GM21367 (cell line): ENCODE data around the gene SEMA4B.
"Not testable (repeated sequence)": the region's sequence is repeated elsewhere in the genome, so short reads cannot be mapped to it uniquely, and the experiment has no call there.

Source experiments
- ATAC-seq: cut with Tn5 transposase; IDR thresholded peaks from one replicate; pipeline ENCODE4 v1.9.1; 2021; ENCODE audit not compliant: unreplicated experiment

Gene SEMA4B, protein sequence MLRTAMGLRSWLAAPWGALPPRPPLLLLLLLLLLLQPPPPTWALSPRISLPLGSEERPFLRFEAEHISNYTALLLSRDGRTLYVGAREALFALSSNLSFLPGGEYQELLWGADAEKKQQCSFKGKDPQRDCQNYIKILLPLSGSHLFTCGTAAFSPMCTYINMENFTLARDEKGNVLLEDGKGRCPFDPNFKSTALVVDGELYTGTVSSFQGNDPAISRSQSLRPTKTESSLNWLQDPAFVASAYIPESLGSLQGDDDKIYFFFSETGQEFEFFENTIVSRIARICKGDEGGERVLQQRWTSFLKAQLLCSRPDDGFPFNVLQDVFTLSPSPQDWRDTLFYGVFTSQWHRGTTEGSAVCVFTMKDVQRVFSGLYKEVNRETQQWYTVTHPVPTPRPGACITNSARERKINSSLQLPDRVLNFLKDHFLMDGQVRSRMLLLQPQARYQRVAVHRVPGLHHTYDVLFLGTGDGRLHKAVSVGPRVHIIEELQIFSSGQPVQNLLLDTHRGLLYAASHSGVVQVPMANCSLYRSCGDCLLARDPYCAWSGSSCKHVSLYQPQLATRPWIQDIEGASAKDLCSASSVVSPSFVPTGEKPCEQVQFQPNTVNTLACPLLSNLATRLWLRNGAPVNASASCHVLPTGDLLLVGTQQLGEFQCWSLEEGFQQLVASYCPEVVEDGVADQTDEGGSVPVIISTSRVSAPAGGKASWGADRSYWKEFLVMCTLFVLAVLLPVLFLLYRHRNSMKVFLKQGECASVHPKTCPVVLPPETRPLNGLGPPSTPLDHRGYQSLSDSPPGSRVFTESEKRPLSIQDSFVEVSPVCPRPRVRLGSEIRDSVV

DNA sequence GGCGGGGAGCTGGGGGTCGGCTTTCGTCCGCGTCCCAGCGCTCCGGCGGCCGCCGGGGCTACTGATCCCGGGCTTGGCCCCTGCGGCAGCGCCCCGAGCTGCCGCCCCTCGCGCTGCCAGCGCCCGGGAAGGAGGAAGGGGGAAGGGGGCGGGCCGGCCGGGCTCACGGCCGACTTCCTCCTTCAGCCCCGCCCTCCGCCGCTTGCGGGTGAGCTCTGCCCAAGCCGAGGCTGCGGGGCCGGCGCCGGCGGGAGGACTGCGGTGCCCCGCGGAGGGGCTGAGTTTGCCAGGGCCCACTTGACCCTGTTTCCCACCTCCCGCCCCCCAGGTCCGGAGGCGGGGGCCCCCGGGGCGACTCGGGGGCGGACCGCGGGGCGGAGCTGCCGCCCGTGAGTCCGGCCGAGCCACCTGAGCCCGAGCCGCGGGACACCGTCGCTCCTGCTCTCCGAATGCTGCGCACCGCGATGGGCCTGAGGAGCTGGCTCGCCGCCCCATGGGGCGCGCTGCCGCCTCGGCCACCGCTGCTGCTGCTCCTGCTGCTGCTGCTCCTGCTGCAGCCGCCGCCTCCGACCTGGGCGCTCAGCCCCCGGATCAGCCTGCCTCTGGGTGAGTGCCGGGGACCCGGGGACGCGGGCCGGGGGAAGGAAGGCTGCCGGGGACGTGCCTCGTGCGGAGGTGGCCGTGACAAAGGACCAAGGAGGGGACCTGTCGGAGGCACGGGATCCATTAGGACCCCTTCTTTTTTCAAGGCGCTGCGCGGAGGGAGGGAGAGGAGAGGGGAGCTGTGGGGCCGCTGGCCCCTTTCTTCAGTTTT is at the start of gene SEMA4B:
Gene SEMA4B (plus strand): TSS at position 201 of the 814 bp plus-strand sequence. CDS start 249 bp downstream, at position 450.
- ATAC-seq = peak; percentile 62

DNA sequence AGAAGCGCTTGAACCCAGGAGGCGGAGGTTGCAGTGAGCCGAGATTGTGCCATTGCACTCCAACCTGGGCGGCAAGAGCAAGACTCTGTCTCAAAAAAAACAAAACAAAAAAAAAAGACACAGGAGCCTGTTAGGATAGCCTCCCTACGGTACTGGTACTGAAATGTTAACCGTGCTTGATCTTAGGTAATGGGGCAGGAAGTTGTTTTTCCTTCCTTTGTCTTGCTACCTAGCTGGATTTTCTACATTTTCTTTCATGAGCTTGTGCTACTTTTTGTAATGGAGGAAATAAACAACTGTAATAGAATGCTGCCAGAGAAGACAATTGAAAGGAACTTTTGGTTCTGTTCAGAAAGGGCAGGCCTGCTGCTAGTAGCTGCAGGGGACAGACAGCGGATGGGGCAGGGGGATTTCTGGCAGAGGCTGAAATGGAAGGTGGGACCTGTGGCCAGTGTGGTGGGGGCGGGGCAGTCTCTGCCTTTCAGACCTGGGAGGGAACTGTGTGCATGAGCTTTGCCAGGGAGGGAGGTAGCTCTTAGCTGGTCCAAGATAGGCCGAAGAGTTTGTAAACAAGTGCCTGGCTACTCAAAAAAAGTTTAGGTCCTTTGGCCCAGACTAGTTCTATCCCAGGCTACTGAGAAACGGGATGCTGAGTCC is 49.0 kb upstream of the SEMA4B start:
- no peak for ATAC-seq

DNA sequence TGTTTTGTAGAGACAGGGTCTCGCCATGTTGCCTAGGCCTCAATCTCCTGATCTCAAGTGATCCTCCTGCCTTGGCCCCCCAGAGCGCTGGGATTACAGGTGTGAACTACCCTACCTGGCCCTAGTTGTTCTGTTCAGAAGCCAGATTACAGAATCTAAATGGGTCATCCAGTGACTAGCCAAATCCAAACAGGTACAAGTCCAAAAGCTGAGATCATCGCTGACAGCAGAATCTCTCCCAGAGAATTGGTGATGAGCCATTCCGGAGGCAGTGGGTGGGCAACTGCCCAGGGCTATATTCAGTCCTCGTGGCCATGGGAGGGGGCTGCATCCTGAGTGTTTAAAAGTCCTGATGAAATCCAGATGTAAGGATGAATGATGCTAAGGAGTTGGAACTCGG is 47.5 kb upstream of the SEMA4B start:
- ATAC-seq = no peak

DNA sequence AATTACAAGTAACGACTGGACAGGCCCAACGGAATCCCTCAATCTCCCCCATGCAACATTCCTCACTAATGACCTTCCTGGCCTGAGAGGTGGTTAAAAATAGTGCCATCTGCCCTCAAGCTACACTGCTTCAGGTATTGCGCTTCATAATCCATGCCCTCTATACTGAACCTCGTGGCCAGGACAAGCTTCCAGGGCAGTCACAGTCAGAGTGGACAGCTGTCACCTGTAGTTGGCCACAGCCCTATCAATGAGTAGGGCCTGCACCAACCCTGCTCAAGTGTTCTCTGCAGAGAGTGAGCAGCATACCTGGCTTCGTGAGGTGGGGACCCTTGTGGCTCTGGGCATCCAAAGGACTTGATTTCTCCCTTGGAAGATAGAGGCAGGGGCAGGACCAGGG is 46.9 kb upstream of the SEMA4B start:
- no peak for ATAC-seq

DNA sequence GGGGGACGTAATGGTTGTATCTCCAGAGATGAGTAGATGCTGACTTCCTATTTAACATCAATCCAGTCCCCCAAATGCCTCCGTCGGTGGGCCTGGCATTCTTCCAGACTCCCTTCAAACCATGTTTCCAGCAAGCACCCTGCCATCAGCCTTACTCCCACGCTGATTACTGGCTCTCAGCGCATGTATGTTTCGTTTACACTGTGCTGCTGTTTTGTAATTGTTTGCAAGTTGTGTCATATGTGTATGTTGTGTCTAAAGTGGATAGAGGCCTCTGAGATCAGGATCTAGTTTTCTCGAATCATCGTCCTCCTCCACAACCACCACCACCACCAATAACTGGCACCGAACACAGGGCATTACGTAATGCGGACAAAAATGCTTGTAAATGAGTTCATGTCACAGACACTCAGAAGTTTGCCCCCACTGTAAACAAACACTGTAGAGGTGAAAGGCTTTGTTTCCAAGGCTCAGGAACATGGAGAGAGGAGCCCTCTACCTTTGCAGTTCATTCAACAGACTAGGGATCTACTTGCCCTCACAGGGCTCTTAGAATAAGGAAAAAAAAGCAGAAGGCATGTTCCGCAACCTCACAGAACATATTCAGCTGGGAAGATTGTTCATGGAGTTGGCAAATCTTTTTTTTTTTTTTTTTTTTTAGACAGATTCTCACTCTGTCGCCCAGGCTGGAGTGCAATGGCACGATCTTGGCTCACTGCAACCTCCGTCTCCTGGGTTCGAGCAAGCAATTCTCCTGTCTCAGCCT is 46.1 kb upstream of the SEMA4B start:
- no peak for ATAC-seq

DNA sequence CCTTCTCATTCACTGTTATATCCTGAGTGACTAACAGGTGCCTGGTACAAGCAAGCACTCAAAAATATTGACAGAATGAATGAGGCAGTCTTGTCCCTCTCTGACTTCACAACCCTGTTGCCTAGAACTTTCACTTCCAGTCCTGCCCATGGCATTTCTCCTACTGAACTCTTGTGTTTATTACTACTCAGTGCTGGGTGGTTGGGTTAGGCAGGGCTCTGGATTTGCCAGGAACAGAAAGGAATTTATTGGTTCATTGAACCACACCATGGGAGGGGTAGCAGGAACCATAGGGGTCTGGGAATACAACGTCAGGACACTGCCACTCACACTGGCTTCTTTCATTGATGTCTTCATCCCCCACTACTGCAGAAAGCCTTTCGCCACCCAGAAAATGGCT is 41.9 kb upstream of the SEMA4B start:
- ATAC-seq = no peak

DNA sequence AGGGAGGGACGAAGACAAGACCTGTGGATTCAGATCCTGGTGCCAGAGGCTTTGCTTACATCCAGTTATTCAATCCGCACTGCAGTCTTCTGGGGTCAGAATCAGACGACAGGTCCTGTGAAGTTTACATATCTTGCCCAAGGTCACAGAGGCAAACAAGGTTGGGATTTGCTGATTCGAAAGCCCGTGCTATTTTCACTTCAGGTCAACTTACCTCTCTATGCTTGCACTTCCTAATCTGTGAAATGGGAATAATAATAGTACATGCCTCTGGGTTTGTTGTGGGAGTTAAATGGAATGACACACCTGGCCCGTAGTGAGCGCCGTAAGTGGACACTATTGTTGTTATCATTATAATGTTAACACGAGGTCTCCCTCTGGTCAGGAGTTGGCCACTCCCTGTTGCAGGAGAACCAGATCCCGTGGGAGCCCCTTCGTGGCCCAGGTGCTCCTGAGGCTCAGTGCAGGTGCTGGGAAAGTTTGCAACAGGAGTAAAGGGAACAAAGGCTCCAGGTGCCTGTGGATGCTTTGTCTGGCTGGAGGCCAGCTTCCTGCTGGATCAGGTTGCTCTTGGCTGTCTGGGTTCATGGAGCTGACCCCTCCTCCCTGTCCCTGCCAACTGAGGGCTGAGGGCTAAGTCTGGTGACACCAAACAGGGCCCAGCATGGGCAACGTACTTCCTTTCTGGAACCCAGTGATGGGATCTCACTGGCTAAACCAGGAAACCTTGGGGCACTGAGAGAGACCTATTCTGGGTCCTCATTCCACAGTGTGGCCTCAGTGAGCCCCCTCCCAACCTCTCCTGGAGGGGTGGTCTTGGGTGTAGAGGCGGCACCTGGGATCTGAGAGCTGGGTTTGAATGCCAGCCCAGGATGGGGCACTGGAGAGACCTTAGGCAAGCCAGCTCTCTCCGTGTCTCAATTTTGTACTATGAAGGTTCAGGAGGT is 40.1 kb upstream of the SEMA4B start:
- no peak for ATAC-seq

DNA sequence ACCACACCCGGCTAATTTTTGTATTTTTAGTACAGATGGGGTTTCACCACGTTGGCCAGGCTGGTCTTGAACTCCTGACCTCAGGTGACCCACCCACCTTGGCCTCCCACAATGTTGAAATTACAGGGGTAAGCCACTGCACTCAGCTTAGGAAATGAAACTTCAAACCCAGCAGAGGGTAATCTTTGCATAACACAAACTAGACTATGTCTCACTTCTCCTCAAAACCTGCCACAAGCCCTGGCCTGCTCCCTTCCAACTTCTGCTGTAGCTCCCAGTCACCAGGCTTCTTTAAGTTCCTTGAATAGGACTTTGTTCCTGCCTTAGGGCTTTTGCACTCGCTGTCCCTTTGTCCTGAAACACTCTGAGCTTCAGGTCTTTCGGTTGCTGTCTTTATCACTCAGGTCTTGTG is 39.2 kb upstream of the SEMA4B start:
- ATAC-seq = peak; percentile 66

DNA sequence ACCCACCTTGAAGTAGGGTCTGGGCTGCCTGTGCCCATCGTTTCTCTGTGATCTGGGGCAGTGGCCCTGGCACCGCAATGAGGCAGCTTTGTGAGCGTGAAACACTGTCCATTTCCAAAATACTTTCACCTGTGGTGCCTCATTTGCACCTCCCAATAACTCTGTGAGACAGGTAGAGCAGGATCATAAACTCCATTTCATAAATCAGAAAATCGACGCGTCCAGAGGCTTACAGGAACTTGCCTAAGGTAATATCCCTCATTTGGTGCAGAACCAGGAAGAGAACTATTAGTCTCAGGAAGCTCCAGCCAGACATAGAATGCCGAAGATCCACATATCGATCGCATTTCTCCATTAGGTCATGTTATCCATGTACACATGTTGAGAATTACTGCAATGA is 38.2 kb upstream of the SEMA4B start:
- ATAC-seq = no peak

DNA sequence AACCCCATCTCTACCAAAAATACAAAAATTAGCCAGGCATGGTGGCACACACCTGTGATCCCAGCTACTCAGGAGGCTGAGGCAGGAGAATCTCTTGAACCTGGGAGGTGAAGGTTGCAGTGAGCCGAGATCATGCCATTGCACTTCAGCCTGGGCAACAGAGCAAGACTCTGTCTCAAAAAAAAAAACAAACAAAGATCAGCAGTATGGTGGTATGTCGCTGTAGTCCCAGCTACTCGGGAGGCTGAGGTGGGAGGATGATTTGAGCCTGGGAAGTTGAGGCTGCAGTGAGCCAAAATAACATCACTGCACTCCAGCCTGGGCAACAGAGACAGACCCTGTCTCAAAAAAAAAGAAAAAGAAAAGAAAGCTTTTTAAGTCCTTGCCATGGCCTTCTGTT is 36.9 kb upstream of the SEMA4B start:
- ATAC-seq = not testable (repeated sequence)

DNA sequence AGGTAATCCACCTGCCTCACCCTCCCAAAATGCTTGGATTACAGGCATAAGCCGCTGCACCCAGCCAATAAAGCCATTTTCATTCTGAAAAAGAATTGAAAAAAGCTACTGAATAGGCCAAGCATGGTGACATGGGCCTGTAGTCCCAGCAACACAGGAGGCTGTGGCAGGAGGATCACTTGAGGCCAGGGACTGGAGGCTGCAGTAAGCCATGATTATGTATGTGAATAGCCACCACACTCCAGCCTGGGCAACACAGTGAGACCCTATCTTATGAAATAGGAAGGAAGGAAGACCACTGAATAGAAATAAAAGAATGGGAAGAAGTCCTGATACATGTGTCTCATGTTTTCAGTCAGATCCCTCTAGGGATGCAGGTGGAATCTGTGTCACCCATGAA is 36.0 kb upstream of the SEMA4B start:
- ATAC-seq = no peak

DNA sequence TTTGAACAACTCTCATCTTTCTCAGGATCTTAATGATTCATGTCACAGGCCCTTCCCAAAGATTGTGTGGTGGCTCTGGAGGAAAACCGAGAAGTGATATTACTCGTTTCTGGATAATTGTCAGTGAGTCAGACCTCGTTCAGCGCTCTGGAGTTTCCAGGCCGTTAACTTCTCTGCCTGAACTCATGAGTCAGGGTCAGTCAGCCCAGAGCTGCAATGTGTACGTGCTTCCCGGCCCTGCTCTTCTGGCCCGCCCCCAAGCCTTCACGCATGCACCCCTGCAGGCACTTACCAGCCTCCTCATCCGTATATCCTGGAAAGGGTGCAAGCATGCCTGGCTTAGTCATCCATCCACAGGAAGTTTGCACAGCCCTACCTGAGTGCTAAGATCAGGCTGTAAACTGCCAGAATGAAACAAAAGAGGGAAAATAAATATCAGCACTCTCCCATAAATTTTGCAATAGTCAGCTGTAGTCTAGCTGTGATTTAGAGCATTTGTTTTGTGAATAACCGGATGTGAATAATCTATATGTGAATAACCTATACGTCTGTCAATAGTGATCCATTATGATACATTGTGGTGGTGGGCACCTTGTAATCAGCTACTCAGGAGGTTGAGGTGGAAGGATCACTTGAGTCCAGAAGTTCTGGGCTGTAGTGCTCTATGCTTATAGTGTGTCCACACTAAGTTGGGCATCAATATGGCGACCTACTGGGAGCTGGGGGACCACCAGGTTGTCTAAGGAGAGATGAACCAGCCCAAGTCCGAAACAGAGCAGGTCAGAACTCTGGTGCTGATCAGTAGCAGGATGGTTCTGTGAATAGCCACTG is 35.3 kb upstream of the SEMA4B start:
- ATAC-seq = no peak

DNA sequence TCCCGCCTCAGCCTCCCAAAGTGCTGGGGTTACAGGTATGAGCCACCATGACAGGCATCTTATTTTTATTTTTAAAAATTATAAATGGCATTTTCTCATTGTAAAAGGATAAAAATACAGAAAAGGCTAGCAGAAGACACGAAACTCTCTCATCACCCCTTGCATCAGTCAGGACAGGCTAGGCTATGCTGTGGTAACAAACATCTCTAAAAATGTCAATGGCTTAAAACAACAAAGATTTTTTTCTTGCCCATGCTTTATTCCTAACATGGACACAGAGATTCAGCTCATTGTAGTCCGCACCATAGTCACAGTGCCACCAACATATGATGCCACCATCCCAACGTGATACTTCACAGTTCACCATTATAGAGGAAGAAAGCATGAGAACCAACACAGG is 34.0 kb upstream of the SEMA4B start:
- ATAC-seq = no peak

DNA sequence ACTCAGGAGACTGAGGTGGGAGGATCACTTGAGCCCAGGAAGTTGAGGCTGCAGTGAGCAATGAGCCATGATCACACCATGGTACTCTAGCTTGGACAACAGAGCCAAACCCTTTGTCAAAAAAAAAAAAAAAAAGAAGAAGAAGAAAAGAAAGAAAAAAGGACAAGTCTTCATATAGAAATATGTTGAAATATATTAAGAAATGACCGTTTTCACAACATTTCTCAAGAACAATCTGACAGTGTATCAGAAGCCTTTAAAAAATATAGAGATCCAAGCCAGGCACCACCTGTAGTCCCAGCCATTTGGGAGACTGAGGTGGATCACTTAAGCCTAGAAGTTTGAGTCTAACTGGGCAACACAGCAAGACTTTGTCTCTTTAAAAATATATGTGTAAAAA is 29.5 kb upstream of the SEMA4B start:
- no peak for ATAC-seq

DNA sequence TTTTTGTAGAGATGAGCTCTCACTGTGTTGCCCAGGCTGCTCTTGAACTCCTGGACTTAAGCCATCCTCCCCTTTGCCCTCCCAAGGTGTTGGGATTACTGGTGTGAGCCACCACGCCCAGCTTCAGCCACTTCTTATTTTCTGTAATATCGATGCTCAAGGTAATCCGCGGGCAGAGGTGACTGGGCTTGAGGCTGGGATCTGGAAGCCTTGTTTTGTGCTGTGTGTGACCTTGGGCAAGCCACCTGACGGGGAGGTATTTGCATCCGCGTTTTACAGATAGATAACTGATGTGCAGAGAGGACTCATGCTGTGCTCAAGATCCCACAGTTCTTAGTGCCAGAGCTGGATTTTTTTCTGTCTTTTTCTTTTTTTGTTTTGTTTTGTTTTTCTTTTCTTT is 27.8 kb upstream of the SEMA4B start:
- no peak for ATAC-seq

DNA sequence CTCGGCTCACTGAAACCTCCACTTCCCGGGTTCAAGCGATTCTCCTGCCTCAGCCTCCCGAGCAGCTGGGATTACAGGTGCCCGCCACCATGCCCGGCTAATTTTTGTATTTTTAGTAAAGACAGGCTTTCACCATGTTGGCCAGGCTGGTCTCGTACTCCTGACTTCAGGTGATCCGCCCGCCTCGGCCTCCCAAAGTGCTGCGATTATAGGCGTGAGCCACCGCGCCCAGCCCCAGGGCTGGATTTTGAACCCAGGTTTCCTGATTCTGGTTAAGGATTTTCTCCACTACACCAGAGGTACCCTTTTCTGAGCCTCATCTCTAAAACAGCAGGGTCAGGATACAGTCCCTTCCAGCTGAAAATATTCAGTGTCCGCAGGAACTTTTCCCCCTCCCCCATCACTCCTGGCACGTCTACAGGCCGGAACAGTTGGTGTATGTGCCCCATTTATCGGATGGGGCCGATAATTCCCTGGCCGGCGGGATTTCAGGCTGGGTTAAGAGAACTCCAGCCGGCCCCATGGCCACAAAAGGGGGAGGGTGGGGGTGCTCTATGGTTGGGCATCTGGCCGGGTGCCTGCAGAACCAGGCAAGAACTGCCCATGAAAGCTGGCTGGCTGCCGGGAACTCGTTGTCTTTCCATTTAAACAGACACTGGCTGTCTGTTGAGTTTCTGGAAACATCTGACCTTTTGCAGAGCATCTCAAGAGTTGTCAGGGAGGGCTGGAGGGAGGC is 26.8 kb upstream of the SEMA4B start:
- no peak for ATAC-seq

DNA sequence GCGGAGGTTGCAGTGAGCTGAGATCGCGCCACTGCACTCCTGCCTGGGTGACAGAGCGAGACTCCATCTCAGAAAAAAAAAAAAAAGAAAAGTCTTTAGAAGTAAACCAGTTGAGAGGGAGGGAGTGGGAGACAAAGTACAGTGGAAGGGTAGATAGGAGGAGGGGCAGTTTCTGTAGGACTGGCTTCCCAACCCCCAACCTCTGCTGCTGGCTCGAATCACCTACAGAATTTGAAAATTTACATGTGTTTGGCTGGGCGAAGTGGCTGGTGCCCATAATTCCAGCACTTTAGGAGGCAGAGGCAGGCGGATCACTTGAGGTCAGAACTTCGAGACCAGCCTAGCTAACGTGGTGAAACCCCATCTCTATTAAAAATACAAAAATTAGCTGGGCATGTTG is 24.1 kb upstream of the SEMA4B start:
- ATAC-seq = no peak
